Stimulated activated CD4-positive, alpha-beta T cell treated with anti-CD3 and anti-CD28 coated beads, Interleukin-4, amount 100 ng/mL, for 24 hours (primary cell): ENCODE data around the gene KLHDC1.
A peak's percentile ranks its signal among the peaks of the same experiment; 100 is the strongest.
"Not testable (repeated sequence)": the region's sequence is repeated elsewhere in the genome, so short reads cannot be mapped to it uniquely, and the experiment has no call there.

Experiments used
- DNase-seq: peaks from one replicate; pipeline ENCODE4 v3.0.0-alpha.2; 2020

The KLHDC1 gene

GRCh38 chr14:49727171-49727570, 34.3 kb downstream of the KLHDC1 start:
- DNase-seq, result no peak

GRCh38 chr14:49732896-49733295, 40.0 kb downstream of the KLHDC1 start:
- DNase-seq, result no peak

- no peak for DNase-seq
These were observed 40.9 kb downstream of the KLHDC1 start for GRCh38 chr14:49733836-49734235.

DNA sequence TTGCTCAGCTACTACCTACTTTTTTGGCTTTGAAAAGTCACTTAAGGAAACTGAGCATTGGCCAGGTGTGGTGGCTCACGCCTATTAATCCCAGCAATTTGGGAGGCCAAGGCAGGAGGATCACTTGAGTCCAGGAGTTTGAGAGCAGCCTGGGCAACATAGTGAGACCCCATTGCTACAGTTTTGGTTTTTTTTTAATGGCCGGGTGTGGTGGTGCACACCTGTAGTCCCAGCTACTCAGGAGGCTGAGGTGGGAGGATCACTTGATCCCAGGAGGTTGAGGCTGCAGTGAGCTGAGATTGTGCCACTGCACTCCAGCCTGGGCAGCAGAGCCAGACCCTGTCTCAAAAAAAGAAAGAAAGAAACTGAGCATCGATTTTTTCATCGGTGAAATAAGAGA, 42.7 kb downstream of the KLHDC1 start:
- not testable (repeated sequence) for DNase-seq

DNA sequence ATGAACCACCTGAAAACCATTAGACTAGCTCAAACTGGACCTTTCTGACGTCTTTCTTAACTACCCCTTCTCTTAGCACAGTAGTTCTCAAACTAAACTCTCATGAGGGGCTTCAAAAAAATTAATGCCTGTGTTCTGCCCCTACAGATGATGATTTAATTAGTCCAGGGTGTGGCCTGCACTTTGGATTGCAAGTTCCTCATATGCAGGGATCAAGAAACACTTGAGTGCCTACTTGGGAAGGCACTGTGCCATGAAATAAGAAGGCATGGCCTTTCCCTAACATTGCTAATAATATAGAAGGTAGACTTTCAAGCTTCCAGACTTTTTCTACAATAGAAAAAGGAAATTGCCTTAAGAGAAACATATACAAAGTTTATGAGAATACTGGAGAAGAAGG, 52.3 kb downstream of the KLHDC1 start:
- DNase-seq, result no peak

- DNase-seq, result not testable (repeated sequence)
These were observed 53.6 kb downstream of the KLHDC1 start for GRCh38 chr14:49746476-49746875.

DNA sequence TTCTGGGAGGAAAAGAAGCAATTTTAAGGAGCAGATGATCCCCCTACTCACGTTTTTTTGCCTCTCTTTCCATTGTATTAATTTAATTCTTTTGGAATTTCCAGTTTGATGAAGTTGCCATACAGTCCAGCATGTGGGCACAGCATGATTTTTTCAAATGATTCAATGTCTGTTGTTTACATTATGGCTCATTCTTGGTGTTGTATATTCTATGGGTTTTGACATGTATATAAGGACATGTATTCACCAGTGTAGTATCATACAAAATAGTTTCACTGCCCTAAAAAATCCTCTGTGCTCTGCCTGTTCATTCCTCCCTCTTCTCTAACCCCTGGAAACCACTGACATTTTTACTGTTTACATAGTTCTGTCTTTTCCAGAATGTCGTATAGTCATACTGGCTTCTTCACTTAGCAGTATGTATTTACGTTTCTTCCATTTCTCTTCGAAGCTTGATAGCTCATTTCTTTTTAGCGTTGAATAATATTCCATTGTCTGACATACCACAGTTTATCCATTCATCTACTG, 61.7 kb downstream of the KLHDC1 start:
- DNase-seq, result no peak

DNA sequence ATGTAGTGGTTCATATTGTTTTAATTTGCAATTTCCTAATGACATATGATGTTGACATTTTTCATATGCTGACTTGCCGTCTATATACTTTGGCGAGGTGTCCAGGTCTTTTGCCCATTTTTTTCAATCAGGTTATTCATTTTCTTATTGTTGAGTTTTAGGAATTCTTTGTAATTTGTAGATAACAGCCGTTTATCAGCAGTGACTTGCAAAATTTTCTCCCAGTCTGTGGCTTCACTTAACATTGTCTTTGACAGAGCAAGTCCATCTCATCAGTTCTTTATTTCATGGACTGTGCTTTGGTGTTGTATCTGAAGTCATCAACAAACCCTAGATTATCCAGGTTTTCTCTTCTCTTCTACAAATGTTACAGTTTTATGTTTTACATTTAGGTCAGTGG, 62.5 kb downstream of the KLHDC1 start:
- DNase-seq, result no peak

DNA sequence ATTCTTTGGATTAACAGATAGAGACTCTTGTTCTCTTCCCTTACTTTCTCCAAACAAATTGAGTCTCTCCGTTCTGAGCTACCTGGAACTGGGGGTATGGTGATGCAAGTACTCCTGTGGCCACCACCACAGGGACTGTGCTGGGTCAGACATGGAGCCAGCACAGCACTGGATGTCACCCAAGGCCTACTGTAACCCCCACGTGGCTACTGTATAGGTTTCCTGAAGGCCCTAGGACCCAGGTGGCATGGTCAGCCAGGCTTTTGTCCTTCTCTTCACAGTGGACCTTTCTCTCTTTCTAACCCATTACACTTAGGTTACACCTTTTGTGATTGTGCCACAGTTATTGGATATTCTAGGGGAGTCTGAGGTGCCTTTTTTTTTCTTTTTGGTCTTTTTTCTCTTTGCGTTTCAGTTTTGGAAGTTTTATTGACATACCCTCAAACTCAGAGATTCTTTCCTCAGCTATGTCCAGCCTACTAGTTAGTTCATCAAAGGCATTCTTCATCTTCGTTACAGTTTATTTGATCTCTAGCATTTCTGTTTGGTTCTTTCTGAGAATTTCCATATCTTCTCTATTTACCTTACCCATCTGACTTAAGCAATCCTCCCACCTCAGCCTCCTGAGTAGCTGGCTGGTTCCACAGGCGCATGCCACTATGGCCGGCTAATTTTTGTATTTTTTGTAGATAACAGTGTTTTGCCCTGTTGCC, 69.1 kb downstream of the KLHDC1 start:
- no peak for DNase-seq

- no peak for DNase-seq
These were observed 73.9 kb downstream of the KLHDC1 start for GRCh38 chr14:49766839-49767238.

DNA sequence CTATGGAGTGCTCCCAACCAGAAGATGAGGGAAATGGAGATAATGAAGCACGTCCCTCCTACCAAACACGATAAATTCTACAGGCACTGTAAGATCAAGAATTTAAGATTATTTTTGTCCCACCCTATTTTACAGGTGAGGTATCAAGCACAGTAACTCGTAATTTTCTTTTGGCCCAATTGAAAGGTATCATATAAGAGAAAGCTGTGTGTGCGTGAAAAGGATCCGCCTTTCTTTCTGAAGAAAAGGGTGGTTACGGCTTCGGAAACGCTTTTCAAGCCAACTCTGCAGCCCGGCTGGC, 74.3 kb downstream of the KLHDC1 start:
- DNase-seq, result no peak

DNA sequence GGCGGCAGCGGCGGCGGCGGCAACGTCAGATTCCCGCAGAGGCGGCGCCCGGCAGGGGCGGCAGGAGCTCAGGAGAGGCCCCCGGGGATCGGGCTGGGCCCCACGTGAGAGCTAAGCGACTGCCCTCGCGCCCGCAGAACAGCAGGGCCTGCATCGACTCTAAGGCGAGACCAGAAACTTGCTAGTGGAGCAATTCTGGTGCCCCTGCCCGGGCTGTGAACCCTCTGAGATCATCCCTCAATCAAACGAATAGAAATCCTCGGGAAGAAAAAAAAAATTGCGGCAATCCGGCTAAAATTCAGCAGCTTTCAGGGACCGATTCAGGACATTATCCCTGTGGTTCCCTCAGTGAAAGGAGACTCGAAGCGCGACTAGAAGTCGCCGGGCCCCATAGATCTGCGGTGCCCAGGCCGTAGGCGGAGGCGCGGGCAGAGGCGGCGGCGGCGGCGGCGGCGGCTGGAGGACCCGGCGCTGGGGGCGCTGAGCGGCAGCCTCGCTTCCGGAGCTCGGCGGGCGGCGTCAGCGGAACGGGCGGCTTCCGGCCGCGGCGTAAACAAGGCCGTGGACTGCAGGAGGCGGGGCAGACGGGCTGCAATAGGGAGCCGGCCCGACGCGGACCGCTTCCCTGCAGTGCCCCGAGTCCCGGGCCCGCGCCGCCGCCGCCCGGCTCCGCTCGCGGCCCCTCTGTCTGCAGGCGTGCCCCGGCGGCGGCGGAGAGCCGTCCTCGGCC, 74.8 kb downstream of the KLHDC1 start, which contains the start of gene KLHDC2:
Gene KLHDC2, plus strand, starts transcription at position 583 of the 730 bp plus-strand sequence. CDS start 316 bp downstream, outside the sequence.
- DNase-seq, result peak; percentile 88

DNA sequence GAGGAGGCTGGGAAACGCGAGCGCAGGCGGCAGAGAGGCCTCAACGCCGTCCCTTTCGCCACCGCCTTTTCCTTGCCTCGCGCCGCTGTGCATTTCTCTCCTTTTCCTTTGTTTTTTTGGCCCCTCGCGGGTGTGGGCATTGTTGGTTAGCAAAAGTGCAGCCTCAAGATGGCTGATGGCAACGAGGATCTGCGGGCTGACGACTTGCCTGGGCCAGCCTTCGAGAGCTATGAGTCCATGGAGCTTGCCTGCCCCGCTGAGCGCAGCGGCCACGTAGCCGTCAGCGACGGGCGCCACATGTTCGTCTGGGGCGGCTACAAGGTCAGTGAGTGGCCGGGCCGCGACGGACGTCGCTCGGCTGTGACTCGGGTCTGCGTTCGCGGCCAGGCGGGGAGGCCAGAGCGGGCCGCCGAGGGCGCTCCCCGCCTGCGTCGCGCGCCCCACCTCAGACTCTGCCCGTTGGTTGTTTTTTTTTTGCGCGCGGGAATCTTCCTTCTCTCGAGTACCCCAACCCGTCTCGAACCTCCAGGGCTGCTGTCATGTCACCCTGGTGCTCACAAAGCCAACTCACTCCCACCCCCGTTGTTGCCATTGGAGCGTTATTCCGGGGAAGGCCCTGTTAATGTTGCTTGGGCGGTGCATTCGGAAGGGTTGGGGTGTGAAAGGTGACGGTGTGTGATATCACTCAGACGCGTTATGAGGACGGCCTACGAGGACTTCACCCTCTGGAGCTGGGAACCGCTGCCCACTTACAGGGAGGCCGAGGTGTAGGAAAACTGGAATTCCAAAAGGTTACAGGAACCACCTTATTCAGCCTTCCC, 75.6 kb downstream of the KLHDC1 start:
- DNase-seq, result peak; percentile 86

GRCh38 chr14:49769171-49769570, 76.3 kb downstream of the KLHDC1 start:
- DNase-seq, result no peak

DNA sequence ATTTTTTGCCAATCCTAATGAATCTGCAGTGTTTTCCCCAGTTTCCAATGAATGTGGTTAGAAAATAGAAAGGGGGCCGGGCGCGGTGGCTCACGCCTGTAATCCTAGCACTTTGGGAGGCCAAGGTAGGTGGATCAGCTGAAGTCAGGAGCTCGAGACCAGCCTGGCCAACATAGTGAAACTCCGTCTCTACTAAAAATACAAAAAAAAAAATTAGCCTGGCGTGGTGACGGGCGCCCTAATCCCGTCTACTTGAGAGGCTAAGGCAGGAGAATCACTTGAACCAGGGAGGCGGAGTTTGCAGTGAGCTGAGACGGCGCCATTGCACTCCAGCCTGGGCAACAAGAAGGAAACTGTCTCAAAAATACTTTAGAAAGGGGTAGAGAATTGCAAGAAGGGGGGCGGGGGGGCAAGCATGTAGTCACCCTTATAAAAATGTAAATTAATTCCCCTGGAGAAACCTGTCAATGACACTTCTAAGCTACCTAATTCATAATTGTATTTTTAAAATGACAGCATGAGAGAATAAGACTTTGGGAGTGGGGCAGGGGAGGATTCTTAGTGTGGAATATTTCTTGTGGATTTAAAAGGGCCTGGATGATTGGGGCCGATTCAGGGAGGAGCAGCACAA, 76.8 kb downstream of the KLHDC1 start:
- DNase-seq, result no peak

GRCh38 chr14:49770212-49770817, 77.4 kb downstream of the KLHDC1 start:
- no peak for DNase-seq

GRCh38 chr14:49771691-49772090, 78.8 kb downstream of the KLHDC1 start:
- DNase-seq, result not testable (repeated sequence)

DNA sequence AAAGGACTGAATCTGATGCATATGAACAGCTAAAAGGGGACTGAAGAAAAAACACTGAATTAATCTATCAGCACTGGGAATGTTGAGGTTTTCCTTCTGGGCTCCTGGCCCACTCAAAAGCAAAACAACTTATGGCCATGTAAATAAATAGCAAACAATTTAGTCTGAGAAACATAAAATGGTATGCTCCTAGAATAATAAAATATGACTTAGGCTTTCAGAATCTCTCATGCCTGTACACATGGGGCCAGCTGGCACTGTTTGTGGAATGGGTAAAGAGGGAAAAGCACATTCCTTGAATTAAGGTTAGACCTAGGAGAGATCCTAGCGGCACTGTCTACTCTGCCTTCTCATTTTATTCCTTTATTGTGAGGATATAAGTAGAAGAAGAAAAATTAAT, 81.2 kb downstream of the KLHDC1 start:
- DNase-seq, result no peak

DNA sequence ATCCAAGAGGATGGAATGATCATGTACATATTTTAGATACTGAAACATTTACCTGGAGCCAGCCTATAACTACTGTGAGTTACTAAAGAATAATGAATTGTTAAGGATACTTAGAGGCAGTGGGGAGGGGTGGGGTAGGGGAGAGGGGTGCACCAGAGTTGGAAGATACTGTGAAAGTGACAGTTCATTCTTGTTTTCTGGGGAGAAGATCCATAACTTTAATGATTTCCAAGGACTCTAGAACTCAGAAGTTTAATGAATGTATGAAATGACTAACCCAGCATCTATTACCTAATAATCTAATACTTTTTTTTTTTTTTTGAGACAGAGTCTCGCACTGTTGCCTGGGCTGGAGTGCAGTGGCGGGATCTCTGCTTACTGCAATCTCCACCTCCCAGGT, 85.5 kb downstream of the KLHDC1 start:
- no peak for DNase-seq

DNA sequence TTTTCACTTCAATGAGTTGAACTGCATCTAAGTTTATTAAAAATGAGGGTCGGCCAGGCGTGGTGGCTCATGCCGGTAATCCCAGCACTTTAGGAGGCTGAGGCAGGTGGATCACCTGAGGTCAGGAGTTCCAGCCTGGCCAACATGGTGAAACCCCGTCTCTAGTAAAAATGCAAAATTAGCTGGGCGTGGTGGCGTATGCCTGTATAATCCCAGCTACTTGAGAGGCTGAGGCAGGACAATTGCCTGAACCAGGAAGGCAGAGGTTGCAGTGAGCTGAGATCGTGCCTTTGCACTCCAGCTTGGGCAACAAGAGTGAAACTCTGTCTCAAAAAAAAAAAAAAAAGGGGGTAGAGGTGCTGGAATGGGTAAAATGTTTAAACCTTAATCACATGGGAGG, 88.1 kb downstream of the KLHDC1 start:
- not testable (repeated sequence) for DNase-seq

GRCh38 chr14:49783394-49784014, 90.6 kb downstream of the KLHDC1 start:
- no peak for DNase-seq

GRCh38 chr14:49786315-49786714, 93.4 kb downstream of the KLHDC1 start:
- no peak for DNase-seq
